VCaP (cell line): ENCODE results near the gene TNFAIP8L3.

Experiments
- H3K27ac ChIP-seq: fragments of 450-650 bp; 2 replicates; pipeline ENCODE4 v1.5.1; 2017
- CTCF ChIP-seq: fragments of 450-650 bp; conservative IDR thresholded peaks from 2 replicates; pipeline ENCODE4 v1.5.1; 2017; ENCODE audit warnings: mild to moderate bottlenecking, moderate library complexity

Gene TNFAIP8L3

GRCh38 chr15:51079226-51079625 is 15.5 kb downstream of the TNFAIP8L3 start:
- TF ChIP-seq CTCF: no peak
- H3K27ac ChIP-seq: no peak overlapping the region

- no peak overlapping the region for H3K27ac ChIP-seq
- no peak for TF ChIP-seq CTCF
These were observed 17.2 kb downstream of the TNFAIP8L3 start for GRCh38 chr15:51077221-51078153.

DNA sequence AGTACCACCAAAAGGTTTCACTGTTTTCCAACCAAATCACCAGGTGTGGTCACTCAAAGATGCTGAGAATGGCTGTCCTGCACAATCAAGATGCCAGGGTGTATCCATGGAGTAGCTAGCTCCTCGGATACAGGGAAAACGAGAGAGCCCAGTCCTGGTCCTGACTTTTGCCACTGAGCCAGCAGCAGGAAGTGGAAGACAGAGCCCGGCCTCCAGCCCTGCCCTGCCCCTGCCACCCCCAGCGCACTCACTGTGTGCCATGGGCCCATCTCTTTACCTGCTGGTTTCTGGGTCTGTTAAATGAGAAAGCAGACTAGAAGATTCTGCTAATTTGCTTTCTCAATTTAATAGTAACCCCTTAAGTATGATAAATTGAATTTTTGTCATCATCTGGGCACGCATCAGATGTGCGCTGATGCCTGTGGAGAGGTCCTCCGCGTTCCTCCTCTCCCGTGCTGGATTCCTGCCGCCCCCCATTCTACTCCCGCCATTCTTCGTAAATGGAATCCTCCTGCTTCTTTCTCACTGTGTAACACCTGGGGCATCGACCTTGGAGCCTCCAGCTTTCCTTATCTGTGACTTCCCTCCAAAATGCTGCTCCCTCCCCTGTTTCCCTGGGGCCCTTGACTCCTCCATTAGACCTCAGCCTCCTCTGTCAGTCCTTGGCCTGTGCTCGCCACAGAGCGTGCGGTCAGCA is 18.0 kb downstream of the TNFAIP8L3 start:
- TF ChIP-seq CTCF: no peak
- no peak overlapping the region for H3K27ac ChIP-seq

DNA sequence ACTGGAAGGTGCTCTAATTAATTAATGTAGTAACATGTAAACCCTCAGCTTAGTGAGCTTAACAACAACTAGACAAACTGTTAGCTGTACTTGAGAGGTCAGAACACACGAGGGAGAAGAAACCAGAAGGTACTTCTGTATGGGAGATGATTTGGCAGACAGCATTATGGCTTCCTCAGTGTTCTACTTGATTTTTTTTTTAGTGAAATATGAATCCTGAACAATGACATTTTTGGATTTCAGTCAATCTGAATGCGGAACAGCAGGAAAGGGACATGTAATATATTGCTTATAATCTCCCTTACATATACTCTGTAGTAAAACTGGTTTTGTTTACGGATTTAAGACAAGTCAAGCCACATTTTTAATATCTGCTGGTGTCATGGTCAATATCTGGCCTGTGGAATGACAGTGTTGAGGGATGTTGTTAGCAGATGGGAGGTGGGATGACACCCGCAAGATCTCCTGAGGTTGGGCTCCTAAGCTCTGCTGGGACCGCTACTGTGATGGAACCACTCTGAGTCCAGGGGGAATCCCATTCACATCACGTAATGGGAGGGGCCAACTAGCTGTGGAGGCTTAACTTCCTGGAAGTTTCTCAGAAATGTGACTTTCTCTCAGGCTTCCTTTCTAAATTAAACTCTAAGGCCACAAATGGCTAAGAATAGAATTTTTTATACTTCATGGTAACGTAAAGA is 18.7 kb downstream of the TNFAIP8L3 start:
- H3K27ac ChIP-seq: no peak overlapping the region
- TF ChIP-seq CTCF: no peak

DNA sequence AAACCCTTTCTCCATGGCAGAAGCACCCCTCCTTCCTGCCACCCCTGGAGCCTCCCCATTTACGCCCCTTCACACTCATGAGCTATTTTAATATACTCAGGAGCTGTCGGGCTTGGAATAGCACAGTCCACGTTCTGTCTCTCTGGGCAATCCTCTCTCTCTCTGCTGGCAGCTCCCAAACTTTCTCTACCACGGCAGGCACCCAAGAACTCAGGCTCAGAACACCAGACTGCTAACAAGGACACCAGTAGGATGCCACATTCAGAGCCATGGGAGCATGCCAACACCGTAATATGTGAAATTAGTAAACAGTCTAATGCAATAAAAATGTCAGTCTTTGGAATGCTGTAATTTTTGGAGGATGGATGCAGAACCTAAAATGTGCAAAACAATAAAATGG is 19.3 kb downstream of the TNFAIP8L3 start:
- TF ChIP-seq CTCF: no peak
- no peak overlapping the region for H3K27ac ChIP-seq

DNA sequence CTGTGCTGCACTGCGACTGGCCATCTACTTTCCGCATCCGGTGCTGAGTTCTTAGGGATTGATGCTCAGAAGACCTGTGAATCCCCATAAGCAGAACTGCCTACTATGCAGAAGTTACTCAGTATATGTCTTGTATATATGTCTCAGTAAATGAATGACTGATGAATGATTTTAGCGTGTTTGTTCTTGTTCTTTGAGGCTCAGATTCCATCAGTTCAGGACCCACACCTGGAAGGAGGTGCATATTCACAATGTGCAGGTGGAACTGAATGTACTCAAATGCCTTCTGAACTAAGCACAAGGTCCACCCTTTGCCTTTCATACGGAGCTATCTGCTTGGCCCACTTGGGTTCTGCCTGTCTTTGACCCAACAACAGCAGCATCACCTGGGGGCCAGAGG is 19.8 kb downstream of the TNFAIP8L3 start:
- TF ChIP-seq CTCF: no peak
- H3K27ac ChIP-seq: no peak overlapping the region

- no peak for TF ChIP-seq CTCF
- H3K27ac ChIP-seq: no peak overlapping the region
These were observed 23.1 kb downstream of the TNFAIP8L3 start for GRCh38 chr15:51071578-51071977.
